ENCODE data around the gene TLE6. TPM values are rescaled to one million over a fixed set of nuclear protein-coding genes. Genes with fewer than 3 reads are reported as not detected.

TLE6 gene
- total RNA-seq, 1 donor from 2014 or later, result 1.4 TPM

- H3K4me3 Mint-ChIP-seq (ENCODE audit: low read depth), result no peak overlapping the region
- peaks cover 15% of the 10 kb centered on the region for H3K4me1 Mint-ChIP-seq (ENCODE audit: low read depth)
- no peak overlapping the region for H3K27ac Mint-ChIP-seq
- H3K36me3 Mint-ChIP-seq (ENCODE audit: low read depth), result no peaks in the 10 kb centered on the region
- intact Hi-C loops (cut with micrococcal nuclease), result no loop called here
- no peaks in the 10 kb centered on the region for H3K9me3 Mint-ChIP-seq
- H3K27me3 Mint-ChIP-seq (ENCODE audit: low read depth), result no peaks in the 10 kb centered on the region
- no peak for DNase-seq (ENCODE audit: low spot score)
Observed at GRCh38 chr19:3039641-3040077, 62.3 kb downstream of the TLE6 start.

- DNase-seq (ENCODE audit: low spot score), result no peak
- H3K27me3 Mint-ChIP-seq (ENCODE audit: low read depth), result no peaks in the 10 kb centered on the region
- H3K4me3 Mint-ChIP-seq (ENCODE audit: low read depth), result no peak overlapping the region
- intact Hi-C loops (cut with micrococcal nuclease), result no loop called here
- H3K4me1 Mint-ChIP-seq (ENCODE audit: low read depth), result peaks cover 5% of the 10 kb centered on the region
- H3K36me3 Mint-ChIP-seq (ENCODE audit: low read depth), result no peaks in the 10 kb centered on the region
- H3K27ac Mint-ChIP-seq, result no peak overlapping the region
- H3K9me3 Mint-ChIP-seq, result no peaks in the 10 kb centered on the region
Observed at GRCh38 chr19:3041327-3041726, 64.0 kb downstream of the TLE6 start.

- DNase-seq (ENCODE audit: low spot score), result no peak
- no peaks in the 10 kb centered on the region for H3K36me3 Mint-ChIP-seq (ENCODE audit: low read depth)
- H3K4me3 Mint-ChIP-seq (ENCODE audit: low read depth), result no peak overlapping the region
- peaks cover 5% of the 10 kb centered on the region for H3K4me1 Mint-ChIP-seq (ENCODE audit: low read depth)
- intact Hi-C loops (cut with micrococcal nuclease), result no loop called here
- no peaks in the 10 kb centered on the region for H3K9me3 Mint-ChIP-seq
- no peak overlapping the region for H3K27ac Mint-ChIP-seq
- H3K27me3 Mint-ChIP-seq (ENCODE audit: low read depth), result no peaks in the 10 kb centered on the region
Observed at GRCh38 chr19:3041761-3042620, 64.6 kb downstream of the TLE6 start.

GRCh38 chr19:3042621-3043267 lies 65.4 kb downstream of the TLE6 start:
- no peak overlapping the region for H3K27ac Mint-ChIP-seq
- H3K27me3 Mint-ChIP-seq (ENCODE audit: low read depth), result peaks cover 4% of the 10 kb centered on the region
- peaks cover 9% of the 10 kb centered on the region for H3K4me1 Mint-ChIP-seq (ENCODE audit: low read depth)
- no peak for DNase-seq (ENCODE audit: low spot score)
- H3K36me3 Mint-ChIP-seq (ENCODE audit: low read depth), result no peaks in the 10 kb centered on the region
- no peak overlapping the region for H3K4me3 Mint-ChIP-seq (ENCODE audit: low read depth)
- H3K9me3 Mint-ChIP-seq, result no peaks in the 10 kb centered on the region
- intact Hi-C loops (cut with micrococcal nuclease), result no loop called here

Other genes with a start within 250 kb of the TLE6 start
- 39.1 and 39.4 TPM in 2 replicates for gene SLC39A3, start 237.5 kb upstream of the TLE6 start, total RNA-seq
- gene SGTA, start 194.3 kb upstream of the TLE6 start, total RNA-seq, result 64.3 and 67.3 TPM in 2 replicates
- 178 TPM in 2 replicates for gene THOP1, start 192.1 kb upstream of the TLE6 start, total RNA-seq
- gene ZNF554, start 157.7 kb upstream of the TLE6 start, total RNA-seq, result 2.3 and 2.4 TPM in 2 replicates
- gene ZNF555, start 136.1 kb upstream of the TLE6 start, total RNA-seq, result 0.66 and 1.3 TPM in 2 replicates
- gene ZNF556, start 110.2 kb upstream of the TLE6 start, total RNA-seq, result not detected in 2 replicates
- 2.7 and 3.1 TPM in 2 replicates for gene ZNF57, start 76.6 kb upstream of the TLE6 start, total RNA-seq
- 3.5 and 4.0 TPM in 2 replicates for gene ZNF77, start 32.6 kb upstream of the TLE6 start, total RNA-seq
- 2.2 and 2.4 TPM in 2 replicates for gene TLE2, start 51.7 kb downstream of the TLE6 start, total RNA-seq
- 428 and 432 TPM in 2 replicates for gene TLE5, start 84.9 kb downstream of the TLE6 start, total RNA-seq
- 5.6 and 7.1 TPM in 2 replicates for gene GNA11, start 116.8 kb downstream of the TLE6 start, total RNA-seq
- gene GNA15, start 158.5 kb downstream of the TLE6 start, total RNA-seq, result 174 and 176 TPM in 2 replicates
- gene S1PR4, start 201.2 kb downstream of the TLE6 start, total RNA-seq, result 48.5 and 48.9 TPM in 2 replicates
- 86.3 and 88.1 TPM in 2 replicates for gene NCLN, start 208.4 kb downstream of the TLE6 start, total RNA-seq
- gene CELF5, start 247.1 kb downstream of the TLE6 start, total RNA-seq, result 0.16 and 0.18 TPM in 2 replicates